ENCODE results near the gene EIF2AK2. TPM values are rescaled to one million over a fixed set of nuclear protein-coding genes. Genes with fewer than 3 reads are reported as not detected.

Gene EIF2AK2
- total and polyA plus RNA-seq, 7 donors = 4.8 to 38.5 (median 26.9) TPM

- WGBS, 2 donors = 60 to 86% methylated on average over 1 of the region's 1 CpG
- no peaks in the 10 kb centered on the region for H3K9me3 ChIP-seq
- H3K27me3 ChIP-seq = no peaks in the 10 kb centered on the region
- intact Hi-C loops (cut with DNase I) = no loop called here
- H3K4me3 ChIP-seq = no peak overlapping the region
- TF ChIP-seq POLR2AphosphoS5 (IDR thresholded peaks at IDR 0.05) (no peak), EP300 (IDR thresholded peaks at IDR 0.05) (no peak), POLR2A (IDR thresholded peaks at IDR 0.05) (no peak), CTCF (IDR thresholded peaks at IDR 0.05) (no peak)
- DNase-seq = no peak
- H3K4me1 ChIP-seq = no peaks in the 10 kb centered on the region
- peaks cover 4 to 69% (median 17%) of the 10 kb centered on the region in 4 donors for H3K36me3 ChIP-seq
- H3K27ac ChIP-seq = no peak overlapping the region
These were observed 56.7 kb downstream of the EIF2AK2 start for GRCh38 chr2:37100054-37100453.

GRCh38 chr2:37098416-37099118 lies 58.2 kb downstream of the EIF2AK2 start:
- WGBS, 2 donors = 95 to 97% methylated on average over 4 of the region's 4 CpGs
- TF ChIP-seq EP300 (IDR thresholded peaks at IDR 0.05) (no peak), POLR2AphosphoS5 (IDR thresholded peaks at IDR 0.05) (no peak), CTCF (IDR thresholded peaks at IDR 0.05) (no peak), POLR2A (IDR thresholded peaks at IDR 0.05) (no peak)
- H3K4me3 ChIP-seq = no peak overlapping the region
- H3K4me1 ChIP-seq = no peaks in the 10 kb centered on the region
- no peaks in the 10 kb centered on the region for H3K27me3 ChIP-seq
- H3K27ac ChIP-seq = no peak overlapping the region
- H3K9me3 ChIP-seq = no peaks in the 10 kb centered on the region
- DNase-seq = no peak
- H3K36me3 ChIP-seq = peaks cover 10 to 75% (median 28%) of the 10 kb centered on the region in 4 donors
- intact Hi-C loops (cut with DNase I) = no loop called here

- no peak overlapping the region for H3K27ac ChIP-seq
- DNase-seq = no peak
- no peaks in the 10 kb centered on the region for H3K4me1 ChIP-seq
- no peak overlapping the region for H3K4me3 ChIP-seq
- TF ChIP-seq CTCF (IDR thresholded peaks at IDR 0.05) = no peak
- no peak for TF ChIP-seq EP300 (IDR thresholded peaks at IDR 0.05)
- TF ChIP-seq POLR2AphosphoS5 (IDR thresholded peaks at IDR 0.05) = no peak
- TF ChIP-seq POLR2A (IDR thresholded peaks at IDR 0.05) = no peak
- H3K36me3 ChIP-seq = peaks cover 10 to 76% (median 32%) of the 10 kb centered on the region in 4 donors
- WGBS, 2 donors = 94% methylated on average over 1 of the region's 1 CpG
- H3K27me3 ChIP-seq = no peaks in the 10 kb centered on the region
- H3K9me3 ChIP-seq = no peaks in the 10 kb centered on the region
- intact Hi-C loops (cut with DNase I) = no loop called here
These were observed 60.2 kb downstream of the EIF2AK2 start for GRCh38 chr2:37096568-37096967.

GRCh38 chr2:37091873-37092272 lies 64.9 kb downstream of the EIF2AK2 start:
- H3K36me3 ChIP-seq = peaks cover 13 to 90% (median 27%) of the 10 kb centered on the region in 4 donors
- intact Hi-C loops (cut with DNase I) = no loop called here
- TF ChIP-seq EP300 (IDR thresholded peaks at IDR 0.05) (no peak), CTCF (IDR thresholded peaks at IDR 0.05) (no peak), POLR2AphosphoS5 (IDR thresholded peaks at IDR 0.05) (no peak), POLR2A (IDR thresholded peaks at IDR 0.05) (no peak)
- H3K27me3 ChIP-seq = no peaks in the 10 kb centered on the region
- DNase-seq = no peak
- H3K4me1 ChIP-seq = no peaks in the 10 kb centered on the region
- 65 to 85% methylated on average over 5 of the region's 5 CpGs for WGBS, 2 donors
- H3K27ac ChIP-seq = no peak overlapping the region
- no peaks in the 10 kb centered on the region for H3K9me3 ChIP-seq
- H3K4me3 ChIP-seq = no peak overlapping the region
